OCI-LY7 (cell line): ENCODE results near the gene LAX1. TPM values are rescaled to one million over a fixed set of nuclear protein-coding genes. Genes with fewer than 3 reads are reported as not detected.

ENCODE experiments used
- BruUV-seq: library from RNA; stranded (reverse); fragments of 400-500 nt; replicated peaks from 2 replicates; lab custom pipeline; 2021; lab: Mats Ljungman, UMichigan
- CTCF ChIA-PET: fragments of 300-600 bp; sonication (Branson Sonifier 250); formaldehyde crosslinking; loops from one replicate; lab custom pipeline; 2022; ENCODE audit warnings: antibody characterized with exemption; ENCODE audit not compliant: unreplicated experiment; lab: Charles Lee
- POLR2A ChIA-PET: fragments of 300-600 bp; sonication (Branson Sonifier 250); formaldehyde crosslinking; loops from one replicate; lab custom pipeline; 2022; ENCODE audit warnings: antibody characterized with exemption; lab: Charles Lee
- DNase-seq: peaks from one replicate; pipeline ENCODE4 v3.0.0-alpha.2; 2015; ENCODE audit warnings: low spot score
- H2AFZ ChIP-seq: fragments of 200-600 bp; sonication (generic), shearing (Covaris generic); 2 replicates; pipeline ENCODE4 v1.6.1; 2014; ENCODE audit warnings: mild to moderate bottlenecking, antibody characterized with exemption, low read length, moderate library complexity
- H3K27ac ChIP-seq: fragments of 200-600 bp; sonication (generic); 2 replicates; pipeline ENCODE4 v1.5.1; 2014; ENCODE audit warnings: mixed run types, low read depth, mild to moderate bottlenecking, moderate library complexity, low read length, inconsistent platforms; ENCODE audit not compliant: poor library complexity, severe bottlenecking
- H3K36me3 ChIP-seq: fragments of 200-600 bp; sonication (generic); 2 replicates; pipeline ENCODE4 v1.6.1; 2014; ENCODE audit warnings: mild to moderate bottlenecking, antibody characterized with exemption, low read length, moderate library complexity, mixed read lengths; ENCODE audit not compliant: insufficient read depth
- H3K4me1 ChIP-seq: fragments of 200-600 bp; sonication (generic); 2 replicates; pipeline ENCODE4 v1.5.1; 2014; ENCODE audit warnings: mild to moderate bottlenecking, low read length; ENCODE audit not compliant: insufficient read depth, poor library complexity, severe bottlenecking
- H3K4me2 ChIP-seq: fragments of 200-600 bp; sonication (generic); 2 replicates; pipeline ENCODE4 v1.6.1; 2014; ENCODE audit warnings: mild to moderate bottlenecking, low read length
- H3K4me3 ChIP-seq: fragments of 200-600 bp; sonication (generic); 2 replicates; pipeline ENCODE4 v1.5.1; 2014; ENCODE audit warnings: mild to moderate bottlenecking, low read depth, low read length; ENCODE audit not compliant: poor library complexity, severe bottlenecking
- H3K79me2 ChIP-seq: fragments of 200-600 bp; sonication (generic); 2 replicates; pipeline ENCODE4 v1.6.1; 2016; ENCODE audit warnings: low read depth, mild to moderate bottlenecking, low read length, moderate library complexity, mixed read lengths; ENCODE audit not compliant: insufficient read depth
- H3K9me2 ChIP-seq: fragments of 200-600 bp; sonication (generic); 2 replicates; pipeline ENCODE4 v1.6.1; 2016; ENCODE audit warnings: mild to moderate bottlenecking, low read length, mixed read lengths; ENCODE audit not compliant: insufficient read depth
- H3K9me3 ChIP-seq: fragments of 200-600 bp; sonication (generic); 2 replicates; pipeline ENCODE4 v1.6.1; 2014; ENCODE audit warnings: mild to moderate bottlenecking, mixed run types, low read length, mixed read lengths
- H4K20me1 ChIP-seq: fragments of 200-600 bp; sonication (generic); 2 replicates; pipeline ENCODE4 v1.6.1; 2014; ENCODE audit warnings: mild to moderate bottlenecking, antibody characterized with exemption, low read length, moderate library complexity, mixed read lengths; ENCODE audit not compliant: insufficient read depth
- CTCF ChIP-seq: fragments of 200-600 bp; sonication (generic); conservative IDR thresholded peaks from 2 replicates; pipeline ENCODE4 v1.5.1; 2014; ENCODE audit warnings: mild to moderate bottlenecking, antibody characterized with exemption, low read length, moderate library complexity, mixed read lengths
- EZH2phosphoT487 ChIP-seq: fragments of 200-600 bp; sonication (generic); IDR thresholded peaks from 2 replicates; pipeline ENCODE4 v1.6.1; 2018; ENCODE audit warnings: low read depth, borderline replicate concordance, mild to moderate bottlenecking, mixed run types, antibody characterized with exemption, low read length, moderate library complexity, mixed read lengths
- intact Hi-C: fragments of 100-400 bp; cut with micrococcal nuclease; formaldehyde crosslinking; loops from one replicate; pipeline ENCODE4 v1.10.0; 2022; ENCODE audit not compliant: unreplicated experiment
- total RNA-seq, 2 experiments: library from RNA; depleted of rRNA in 1 of 2; stranded (reverse); fragments of >200 nt in 1 of 2; shearing (Covaris generic) in 1 of 2; gene quantifications; 2 replicates each; pipeline ENCODE4 v1.2.3, GENCODE V29; 2014 to 2022

LAX1 gene
- total RNA-seq, 2 experiments from 2014 or later: 20.3 to 63.8 TPM

GRCh38 chr1:203807196-203807595, 42.2 kb downstream of the LAX1 start:
- no peaks in the 10 kb centered on the region for H3K4me1 ChIP-seq
- no peak overlapping the region for H2AFZ ChIP-seq
- H4K20me1 ChIP-seq: no peaks in the 10 kb centered on the region
- H3K4me3 ChIP-seq: no peak overlapping the region
- H3K9me3 ChIP-seq: no peaks in the 10 kb centered on the region
- H3K27ac ChIP-seq: no peak overlapping the region
- peaks cover 90% of the 10 kb centered on the region for H3K36me3 ChIP-seq
- ChIA-PET CTCF (no interaction called here), POLR2A (interaction anchor here (0.6 to 1.5 kb wide), 5 partner anchors 9 to 178 kb away, joined by 3 to 4 read pairs (median 3); no protein-coding TSS in a partner anchor)
- no peak for DNase-seq
- TF ChIP-seq CTCF (no peak), EZH2phosphoT487 (no peak)
- H3K9me2 ChIP-seq: no peaks in the 10 kb centered on the region
- intact Hi-C loops: no loop called here
- H3K4me2 ChIP-seq: no peak overlapping the region
- no TSS peak for BruUV-seq
- H3K79me2 ChIP-seq: peaks cover 91% of the 10 kb centered on the region

- H3K79me2 ChIP-seq: peaks cover 75% of the 10 kb centered on the region
- no peaks in the 10 kb centered on the region for H4K20me1 ChIP-seq
- ChIA-PET POLR2A (interaction anchor here (0.6 to 1.8 kb wide), 2 partner anchors 14 to 357 kb away, joined by 3 to 7 read pairs; no protein-coding TSS in a partner anchor), CTCF (no interaction called here)
- no peak overlapping the region for H3K4me2 ChIP-seq
- DNase-seq: no peak
- H2AFZ ChIP-seq: no peak overlapping the region
- H3K9me2 ChIP-seq: no peaks in the 10 kb centered on the region
- TF ChIP-seq EZH2phosphoT487: no peak
- no peak for TF ChIP-seq CTCF
- peaks cover 31% of the 10 kb centered on the region for H3K4me1 ChIP-seq
- H3K36me3 ChIP-seq: peaks cover 87% of the 10 kb centered on the region
- no peak overlapping the region for H3K4me3 ChIP-seq
- H3K9me3 ChIP-seq: 0 out of 2 replicates have a peak, but pooled peaks cover 3% of the 10 kb centered on the region
- no TSS peak for BruUV-seq
- intact Hi-C loops: no loop called here
- H3K27ac ChIP-seq: no peak overlapping the region
Observed at GRCh38 chr1:203813581-203814341, 48.8 kb downstream of the LAX1 start.

- peak; percentile 89 for DNase-seq
- Histone ChIP-seq H2AFZ (no peak overlapping the region), H3K4me3 (peak overlapping the region; percentile 47), H3K9me3 (0 out of 2 replicates have a peak, but pooled peaks cover 3% of the 10 kb centered on the region), H3K4me1 (peaks cover 39% of the 10 kb centered on the region), H3K36me3 (peaks cover 89% of the 10 kb centered on the region), H3K27ac (peak overlapping the region; percentile 93), H4K20me1 (no peaks in the 10 kb centered on the region), H3K9me2 (no peaks in the 10 kb centered on the region), H3K79me2 (peaks cover 72% of the 10 kb centered on the region), H3K4me2 (peak overlapping the region; percentile 97)
- TF ChIP-seq EZH2phosphoT487 (no peak), CTCF (peak; percentile 32; the same call in 1 of the 2 replicates)
- CTCF ChIA-PET: no interaction called here
- intact Hi-C loops: loop anchor here (1.0 to 5.0 kb wide), 3 partner anchors 23 to 76 kb away; partner anchors contain the start of genes LAX1, ZBED6 and ZC3H11A
- no TSS peak for BruUV-seq
- POLR2A ChIA-PET: interaction anchor here (0.6 to 2.9 kb wide), 15 partner anchors 8 to 513 kb away, joined by 3 to 20 read pairs (median 4); partner anchors contain the start of genes ATP2B4 and LAX1
Observed at GRCh38 chr1:203818399-203818798, 53.4 kb downstream of the LAX1 start.
